ENCODE results near the gene RNF38. TPM values are rescaled to one million over a fixed set of nuclear protein-coding genes. Genes with fewer than 3 reads are reported as not detected.

The RNF38 gene
- polyA plus RNA-seq, 4 donors: 6.0 to 22.6 (median 8.1) TPM

DNA sequence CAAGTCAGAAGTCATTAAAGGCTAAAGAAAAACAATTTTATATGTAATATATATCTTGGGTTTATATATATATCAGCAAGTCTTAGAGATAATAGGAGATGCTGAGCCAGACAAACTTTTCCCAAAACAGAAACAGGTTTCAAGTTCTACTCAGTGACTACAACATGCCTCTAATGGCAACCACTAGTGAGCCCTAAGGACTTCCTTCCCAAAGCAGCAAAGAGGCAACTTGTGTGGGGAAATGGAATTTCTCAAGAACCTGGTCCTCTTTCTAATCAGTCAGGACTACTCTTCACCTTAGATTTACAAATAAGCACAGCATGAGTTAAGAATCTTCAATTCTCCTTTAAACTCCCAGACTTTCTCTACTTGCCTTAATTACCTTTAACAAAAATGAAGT is 17.6 kb downstream of the RNF38 start:
- H3K9me3 ChIP-seq (ENCODE audit: control insufficient read depth in 2 of 2, insufficient read depth in 1 of 2, low read depth in 1 of 2, low read length in 1 of 2): no peaks in the 10 kb centered on the region
- no peaks in the 10 kb centered on the region for H3K27me3 ChIP-seq (ENCODE audit: control insufficient read depth in 3 of 3, insufficient read depth in 3 of 3, low read length in 3 of 3)
- FAIRE-seq (no peak), DNase-seq (no peak)
- H3K27ac ChIP-seq (ENCODE audit: low read depth in 1 of 3, low read length in 2 of 3): no peak overlapping the region
- H3K4me1 ChIP-seq (ENCODE audit: control insufficient read depth in 3 of 3, insufficient read depth in 2 of 3, low read depth in 1 of 3, low read length in 2 of 3): no peaks in the 10 kb centered on the region
- no peak overlapping the region for H3K4me3 ChIP-seq (ENCODE audit: low read depth in 1 of 3, low read length in 3 of 3)
- H3K36me3 ChIP-seq (ENCODE audit: control insufficient read depth in 3 of 3, insufficient read depth in 2 of 3, low read depth in 1 of 3, low read length in 3 of 3): peaks cover 0 to 11% (median 0%) of the 10 kb centered on the region in 3 donors

DNA sequence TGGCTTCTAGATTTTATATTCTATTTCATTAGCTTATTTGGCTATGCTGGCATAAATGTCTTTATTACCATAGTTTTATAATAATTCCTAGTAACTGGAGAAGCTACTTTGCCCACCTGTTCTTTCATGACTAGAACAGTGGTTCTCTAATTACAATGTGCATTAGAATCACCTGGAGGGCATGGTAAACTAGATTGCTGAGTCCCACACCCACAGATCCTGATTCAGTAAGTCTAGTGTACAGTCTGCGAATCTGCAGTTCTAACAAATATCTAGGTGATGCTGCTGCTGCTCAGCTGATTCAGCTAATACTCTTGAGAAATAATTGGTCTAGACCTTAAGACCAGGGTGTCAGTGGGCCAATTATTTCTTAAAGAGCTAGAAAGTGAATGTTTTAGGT is 35.5 kb downstream of the RNF38 start:
- Histone ChIP-seq H3K27me3 (ENCODE audit: control insufficient read depth in 3 of 3, insufficient read depth in 3 of 3, low read length in 3 of 3) (no peaks in the 10 kb centered on the region), H3K36me3 (ENCODE audit: control insufficient read depth in 3 of 3, insufficient read depth in 2 of 3, low read depth in 1 of 3, low read length in 3 of 3) (peaks cover 6 to 28% (median 7%) of the 10 kb centered on the region in 3 donors), H3K27ac (ENCODE audit: low read depth in 1 of 3, low read length in 2 of 3) (no peak overlapping the region), H3K4me3 (ENCODE audit: low read depth in 1 of 3, low read length in 3 of 3) (no peak overlapping the region), H3K4me1 (ENCODE audit: control insufficient read depth in 3 of 3, insufficient read depth in 2 of 3, low read depth in 1 of 3, low read length in 2 of 3) (no peaks in the 10 kb centered on the region), H3K9me3 (ENCODE audit: control insufficient read depth in 2 of 2, insufficient read depth in 1 of 2, low read depth in 1 of 2, low read length in 1 of 2) (no peaks in the 10 kb centered on the region)
- no peak for DNase-seq
- no peak for FAIRE-seq
- WGBS, 3 donors: 97 to 100% (median 100%) methylated on average over 1 of the region's 1 CpG

DNA sequence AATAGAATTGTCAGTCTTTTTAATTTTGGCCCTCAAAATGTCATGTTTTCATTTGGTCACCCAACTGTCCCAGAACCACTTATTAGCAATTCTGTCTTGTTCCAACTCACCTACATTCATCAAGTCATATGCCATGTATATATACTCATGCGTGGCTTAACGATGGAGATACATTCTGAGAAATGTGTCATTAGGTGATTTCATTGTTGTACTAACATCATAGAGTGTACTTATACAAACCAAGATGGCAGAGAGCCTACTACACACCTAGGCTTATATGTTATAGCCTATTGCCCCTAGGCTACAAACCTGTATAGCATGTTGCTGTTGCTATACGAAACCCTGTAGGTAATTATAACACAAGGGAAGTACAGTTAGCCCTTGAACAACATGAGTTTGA is 36.6 kb downstream of the RNF38 start:
- no peaks in the 10 kb centered on the region for H3K27me3 ChIP-seq (ENCODE audit: control insufficient read depth in 3 of 3, insufficient read depth in 3 of 3, low read length in 3 of 3)
- WGBS, 3 donors: no CpG with 5 or more reads among the region's 3 CpGs
- H3K4me3 ChIP-seq (ENCODE audit: low read depth in 1 of 3, low read length in 3 of 3): no peak overlapping the region
- H3K9me3 ChIP-seq (ENCODE audit: control insufficient read depth in 2 of 2, insufficient read depth in 1 of 2, low read depth in 1 of 2, low read length in 1 of 2): no peaks in the 10 kb centered on the region
- no peak for DNase-seq
- H3K4me1 ChIP-seq (ENCODE audit: control insufficient read depth in 3 of 3, insufficient read depth in 2 of 3, low read depth in 1 of 3, low read length in 2 of 3): no peaks in the 10 kb centered on the region
- no peak overlapping the region for H3K27ac ChIP-seq (ENCODE audit: low read depth in 1 of 3, low read length in 2 of 3)
- H3K36me3 ChIP-seq (ENCODE audit: control insufficient read depth in 3 of 3, insufficient read depth in 2 of 3, low read depth in 1 of 3, low read length in 3 of 3): peaks cover 2 to 27% (median 7%) of the 10 kb centered on the region in 3 donors
- FAIRE-seq: no peak

DNA sequence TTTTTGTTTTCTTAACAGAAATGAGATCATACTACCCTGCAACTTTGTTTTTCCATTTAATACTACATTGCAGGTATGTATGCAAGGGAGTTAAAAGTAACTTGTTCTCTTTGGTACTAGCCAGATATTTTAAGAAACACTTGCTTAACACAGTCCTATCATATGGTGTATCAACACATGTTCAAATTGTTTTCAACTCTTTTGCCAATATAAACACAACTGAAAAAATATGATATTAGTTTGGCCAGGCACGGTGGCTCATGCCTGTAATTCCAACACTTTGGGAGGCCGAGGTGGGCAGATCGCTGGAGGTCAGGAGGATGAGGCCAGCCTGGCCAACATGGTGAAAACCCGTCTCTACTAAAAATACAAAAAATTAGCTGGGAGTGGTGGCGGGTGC is 41.6 kb downstream of the RNF38 start:
- FAIRE-seq: no peak

DNA sequence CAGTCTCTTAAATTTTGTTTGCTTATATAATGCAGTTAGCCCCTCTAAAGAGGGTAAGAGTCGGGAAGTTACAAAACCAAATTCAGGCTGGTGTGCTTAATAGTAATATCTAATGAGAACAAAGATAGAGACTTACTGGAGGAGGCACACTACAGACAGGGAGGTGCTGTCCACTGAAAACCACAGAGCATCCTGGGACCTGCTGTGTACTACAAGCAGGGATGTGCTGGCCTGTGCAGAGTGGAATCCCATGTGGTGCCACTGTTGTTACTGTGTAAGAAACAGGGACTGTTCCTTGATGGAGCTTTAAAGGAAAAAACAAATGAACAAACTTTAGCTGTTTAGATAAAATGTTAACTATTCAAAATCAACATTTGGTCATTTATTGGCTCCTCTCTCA is 42.4 kb downstream of the RNF38 start:
- Histone ChIP-seq H3K9me3 (ENCODE audit: control insufficient read depth in 2 of 2, insufficient read depth in 1 of 2, low read depth in 1 of 2, low read length in 1 of 2) (no peaks in the 10 kb centered on the region), H3K4me3 (ENCODE audit: low read depth in 1 of 3, low read length in 3 of 3) (no peak overlapping the region), H3K27me3 (ENCODE audit: control insufficient read depth in 3 of 3, insufficient read depth in 3 of 3, low read length in 3 of 3) (no peaks in the 10 kb centered on the region), H3K36me3 (ENCODE audit: control insufficient read depth in 3 of 3, insufficient read depth in 2 of 3, low read depth in 1 of 3, low read length in 3 of 3) (peaks cover 0 to 24% (median 11%) of the 10 kb centered on the region in 3 donors), H3K4me1 (ENCODE audit: control insufficient read depth in 3 of 3, insufficient read depth in 2 of 3, low read depth in 1 of 3, low read length in 2 of 3) (no peaks in the 10 kb centered on the region), H3K27ac (ENCODE audit: low read depth in 1 of 3, low read length in 2 of 3) (no peak overlapping the region)
- no peak for FAIRE-seq
- 75 to 77% (median 75%) methylated on average over 1 of the region's 1 CpG for WGBS, 3 donors
- no peak for DNase-seq

More for the DNA sequence above, 41.6 kb downstream of the RNF38 start:
- no peaks in the 10 kb centered on the region for H3K27me3 ChIP-seq (ENCODE audit: control insufficient read depth in 3 of 3, insufficient read depth in 3 of 3, low read length in 3 of 3)
- no peak overlapping the region for H3K27ac ChIP-seq (ENCODE audit: low read depth in 1 of 3, low read length in 2 of 3)
- no peak overlapping the region for H3K4me3 ChIP-seq (ENCODE audit: low read depth in 1 of 3, low read length in 3 of 3)
- no peaks in the 10 kb centered on the region for H3K4me1 ChIP-seq (ENCODE audit: control insufficient read depth in 3 of 3, insufficient read depth in 2 of 3, low read depth in 1 of 3, low read length in 2 of 3)
- no peaks in the 10 kb centered on the region for H3K9me3 ChIP-seq (ENCODE audit: control insufficient read depth in 2 of 2, insufficient read depth in 1 of 2, low read depth in 1 of 2, low read length in 1 of 2)
- peaks cover 0 to 25% (median 10%) of the 10 kb centered on the region in 3 donors for H3K36me3 ChIP-seq (ENCODE audit: control insufficient read depth in 3 of 3, insufficient read depth in 2 of 3, low read depth in 1 of 3, low read length in 3 of 3)
- DNase-seq: no peak
- 84 to 94% (median 90%) methylated on average over 5 of the region's 5 CpGs for WGBS, 3 donors

DNA sequence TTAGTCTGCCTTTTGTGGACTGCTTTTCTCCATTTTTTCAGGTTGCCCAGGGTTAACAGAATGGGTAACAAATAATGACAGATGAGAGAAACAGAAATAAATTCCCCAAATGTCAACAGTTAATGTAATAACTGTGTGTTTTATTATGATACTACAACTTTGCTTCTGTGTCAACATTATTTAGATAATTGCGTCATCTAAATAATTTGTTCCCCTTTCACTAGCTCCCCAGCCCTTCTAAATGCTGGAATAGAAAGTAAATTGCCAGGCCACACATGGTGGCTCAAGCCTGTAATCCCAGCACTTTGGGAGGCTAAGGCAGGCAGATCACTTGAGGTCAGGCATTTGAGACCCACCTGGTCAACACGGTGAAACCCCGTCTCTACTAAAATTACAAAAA is 53.5 kb downstream of the RNF38 start:
- FAIRE-seq (no peak), DNase-seq (no peak)
- H3K36me3 ChIP-seq (ENCODE audit: control insufficient read depth in 3 of 3, insufficient read depth in 2 of 3, low read depth in 1 of 3, low read length in 3 of 3): peaks cover 8 to 32% (median 18%) of the 10 kb centered on the region in 3 donors
- no peak overlapping the region for H3K27ac ChIP-seq (ENCODE audit: low read depth in 1 of 3, low read length in 2 of 3)
- no peaks in the 10 kb centered on the region for H3K4me1 ChIP-seq (ENCODE audit: control insufficient read depth in 3 of 3, insufficient read depth in 2 of 3, low read depth in 1 of 3, low read length in 2 of 3)
- 90 to 96% (median 96%) methylated on average over 3 of the region's 3 CpGs for WGBS, 3 donors
- H3K9me3 ChIP-seq (ENCODE audit: control insufficient read depth in 2 of 2, insufficient read depth in 1 of 2, low read depth in 1 of 2, low read length in 1 of 2): no peaks in the 10 kb centered on the region
- no peak overlapping the region for H3K4me3 ChIP-seq (ENCODE audit: low read depth in 1 of 3, low read length in 3 of 3)
- H3K27me3 ChIP-seq (ENCODE audit: control insufficient read depth in 3 of 3, insufficient read depth in 3 of 3, low read length in 3 of 3): no peaks in the 10 kb centered on the region

DNA sequence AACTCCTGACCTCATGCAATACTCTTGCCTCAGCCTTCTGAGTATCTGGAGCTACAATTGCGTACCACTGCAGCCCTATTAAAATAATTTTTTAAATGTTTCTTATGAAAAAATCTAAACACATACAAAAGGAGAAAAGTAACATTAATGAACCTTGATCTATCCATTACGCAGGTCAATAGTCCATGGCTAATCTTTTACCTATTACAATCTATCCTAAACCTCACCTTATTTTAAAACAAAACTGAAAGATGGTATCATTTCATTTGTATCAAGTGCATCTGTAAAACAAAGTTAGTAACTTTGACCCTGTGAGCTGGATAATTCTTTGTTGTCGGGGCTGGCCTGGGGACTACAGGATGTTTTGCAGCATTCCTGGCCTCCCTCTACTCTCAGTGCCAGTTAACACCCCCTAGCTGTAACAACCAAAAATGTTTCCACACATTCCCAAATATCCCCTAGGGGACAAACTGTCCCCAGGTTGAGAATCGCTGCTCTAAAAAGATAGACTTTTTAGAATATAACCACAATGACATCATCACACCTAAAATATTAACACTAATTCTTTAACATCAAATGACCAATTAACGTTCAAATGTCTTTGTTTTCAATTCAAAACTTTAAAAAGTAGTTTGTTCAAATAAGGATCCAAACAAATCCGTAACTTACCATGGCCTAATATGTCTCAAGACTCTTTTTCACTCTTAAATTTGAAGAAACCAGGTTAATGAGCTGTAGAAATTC is 54.8 kb downstream of the RNF38 start:
- DNase-seq: peak in 1 of 2 donors; percentile 32
- 69 to 83% (median 74%) methylated on average over 6 of the region's 6 CpGs for WGBS, 3 donors
- H3K27me3 ChIP-seq (ENCODE audit: control insufficient read depth in 3 of 3, insufficient read depth in 3 of 3, low read length in 3 of 3): no peaks in the 10 kb centered on the region
- H3K36me3 ChIP-seq (ENCODE audit: control insufficient read depth in 3 of 3, insufficient read depth in 2 of 3, low read depth in 1 of 3, low read length in 3 of 3): peaks cover 11 to 36% (median 23%) of the 10 kb centered on the region in 3 donors
- H3K27ac ChIP-seq (ENCODE audit: low read depth in 1 of 3, low read length in 2 of 3): no peak overlapping the region
- no peak overlapping the region for H3K4me3 ChIP-seq (ENCODE audit: low read depth in 1 of 3, low read length in 3 of 3)
- FAIRE-seq: no peak
- H3K4me1 ChIP-seq (ENCODE audit: control insufficient read depth in 3 of 3, insufficient read depth in 2 of 3, low read depth in 1 of 3, low read length in 2 of 3): no peaks in the 10 kb centered on the region
- no peaks in the 10 kb centered on the region for H3K9me3 ChIP-seq (ENCODE audit: control insufficient read depth in 2 of 2, insufficient read depth in 1 of 2, low read depth in 1 of 2, low read length in 1 of 2)

DNA sequence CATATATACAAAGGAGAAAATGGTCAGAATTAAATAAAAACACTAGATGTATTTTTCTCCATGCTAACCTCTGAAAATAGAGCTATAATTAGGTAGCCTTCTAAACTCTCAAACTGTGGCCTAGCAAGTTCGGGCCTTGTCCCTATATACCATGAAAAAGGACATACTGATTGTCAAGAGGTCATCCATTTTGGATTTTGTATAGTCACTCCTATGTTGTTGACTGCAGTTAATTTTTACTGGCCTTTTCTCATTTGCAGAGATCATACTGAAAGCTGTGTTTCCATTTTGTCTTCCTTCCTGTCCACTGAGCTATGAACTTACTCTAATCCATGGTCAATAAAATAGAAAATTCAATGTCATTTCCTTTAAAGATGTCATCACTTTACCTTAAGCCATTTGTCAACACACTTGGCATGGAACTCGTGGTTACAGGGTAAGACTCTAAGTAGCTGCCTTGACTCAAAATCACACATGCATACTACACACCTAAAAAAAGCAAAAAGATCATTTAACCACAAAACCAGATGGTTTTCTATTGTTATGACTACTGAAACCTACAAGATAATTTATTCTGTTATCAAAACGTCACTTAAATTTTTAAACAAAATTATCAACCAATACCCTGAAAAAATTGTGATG is 58.0 kb downstream of the RNF38 start:
- 67 to 70% (median 68%) methylated on average over 3 of the region's 3 CpGs for WGBS, 3 donors
- FAIRE-seq: no peak
- DNase-seq: no peak
- H3K4me3 ChIP-seq (ENCODE audit: low read depth in 1 of 3, low read length in 3 of 3): no peak overlapping the region
- no peaks in the 10 kb centered on the region for H3K27me3 ChIP-seq (ENCODE audit: control insufficient read depth in 3 of 3, insufficient read depth in 3 of 3, low read length in 3 of 3)
- no peak overlapping the region for H3K27ac ChIP-seq (ENCODE audit: low read depth in 1 of 3, low read length in 2 of 3)
- no peaks in the 10 kb centered on the region for H3K4me1 ChIP-seq (ENCODE audit: control insufficient read depth in 3 of 3, insufficient read depth in 2 of 3, low read depth in 1 of 3, low read length in 2 of 3)
- H3K36me3 ChIP-seq (ENCODE audit: control insufficient read depth in 3 of 3, insufficient read depth in 2 of 3, low read depth in 1 of 3, low read length in 3 of 3): peaks cover 16 to 27% (median 20%) of the 10 kb centered on the region in 3 donors
- H3K9me3 ChIP-seq (ENCODE audit: control insufficient read depth in 2 of 2, insufficient read depth in 1 of 2, low read depth in 1 of 2, low read length in 1 of 2): no peaks in the 10 kb centered on the region

Data from small intestine (tissue), 7 donors.